ENCODE data around the gene QPCT.

The QPCT gene

DNA sequence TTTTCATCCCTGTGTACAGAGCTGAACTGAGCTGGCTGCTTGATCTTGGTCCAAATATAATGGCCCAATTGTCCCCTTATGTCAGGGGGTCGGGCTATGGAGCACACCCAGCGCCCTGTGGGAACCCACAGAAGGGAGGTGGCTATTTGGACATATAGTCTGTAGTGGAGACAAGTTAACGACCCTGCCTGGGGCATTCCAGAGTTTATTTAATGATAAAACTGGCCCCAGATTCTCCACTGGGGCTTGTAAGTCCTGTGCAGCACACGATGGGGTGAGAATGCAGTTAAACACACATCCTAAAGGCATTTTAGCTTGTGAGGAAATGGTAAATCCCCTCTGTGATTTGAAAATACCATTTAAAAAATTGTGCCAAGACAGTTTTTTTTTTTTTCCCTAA, 72.9 kb downstream of the QPCT start:
- H3K9me3 ChIP-seq (ENCODE audit: insufficient read depth, low read depth, low read length) = no peaks in the 10 kb centered on the region
- no peaks in the 10 kb centered on the region for H3K27me3 ChIP-seq (ENCODE audit: insufficient read depth, low read length)
- H3K36me3 ChIP-seq (ENCODE audit: insufficient read depth, low read length) = no peaks in the 10 kb centered on the region
- no peak overlapping the region for H3K4me3 ChIP-seq (ENCODE audit: low read length)
- 92% methylated on average over 4 of the region's 4 CpGs for WGBS
- no peak overlapping the region for H3K9ac ChIP-seq (ENCODE audit: low read depth, low read length)
- no peaks in the 10 kb centered on the region for H3K4me1 ChIP-seq (ENCODE audit: insufficient read depth, low read length)
- no peak overlapping the region for H3K27ac ChIP-seq (ENCODE audit: low read depth, low read length)

DNA sequence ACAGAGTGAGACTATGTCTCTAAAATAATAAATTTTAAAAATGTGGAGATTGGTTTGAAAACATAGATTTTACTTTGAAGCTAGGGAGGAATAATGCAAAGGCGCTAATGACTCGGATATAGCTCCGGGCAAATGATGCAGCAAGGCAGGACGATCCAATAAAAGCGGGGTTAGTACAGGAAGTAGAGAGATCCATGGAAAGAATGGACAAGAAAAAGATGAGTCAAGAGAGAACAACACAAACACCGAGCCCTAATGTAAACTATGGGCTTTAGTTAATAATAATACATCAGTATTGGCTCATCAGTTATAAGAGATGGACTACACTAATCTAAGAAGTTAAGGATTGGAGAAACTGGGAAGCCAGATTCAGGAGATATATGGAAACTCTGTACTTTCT, 74.5 kb downstream of the QPCT start:
- no peak overlapping the region for H3K4me3 ChIP-seq (ENCODE audit: low read length)
- no peaks in the 10 kb centered on the region for H3K9me3 ChIP-seq (ENCODE audit: insufficient read depth, low read depth, low read length)
- H3K27ac ChIP-seq (ENCODE audit: low read depth, low read length) = no peak overlapping the region
- no peak overlapping the region for H3K9ac ChIP-seq (ENCODE audit: low read depth, low read length)
- H3K27me3 ChIP-seq (ENCODE audit: insufficient read depth, low read length) = no peaks in the 10 kb centered on the region
- H3K4me1 ChIP-seq (ENCODE audit: insufficient read depth, low read length) = no peaks in the 10 kb centered on the region
- H3K36me3 ChIP-seq (ENCODE audit: insufficient read depth, low read length) = no peaks in the 10 kb centered on the region
- 95% methylated on average over 5 of the region's 6 CpGs for WGBS

DNA sequence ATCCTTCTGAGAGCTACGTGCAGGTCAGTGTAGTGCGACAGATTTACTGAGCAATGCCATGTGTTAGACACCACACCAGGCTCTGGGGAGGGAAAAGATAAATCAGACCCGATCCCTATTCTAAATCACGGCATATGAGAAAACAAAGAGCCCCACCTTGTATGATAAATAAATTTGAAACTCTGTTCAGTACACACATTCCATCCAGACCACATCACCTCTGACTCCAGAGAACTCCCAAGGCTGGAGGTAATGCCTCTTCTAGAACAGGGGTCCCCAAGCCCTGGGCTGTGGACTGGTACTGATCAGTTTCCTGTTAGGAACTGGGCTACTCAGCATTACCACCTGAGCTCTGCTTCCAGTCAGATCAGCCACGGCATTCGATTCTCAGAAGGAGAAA, 77.3 kb downstream of the QPCT start:
- H3K36me3 ChIP-seq (ENCODE audit: insufficient read depth, low read length) = no peaks in the 10 kb centered on the region
- no peaks in the 10 kb centered on the region for H3K4me1 ChIP-seq (ENCODE audit: insufficient read depth, low read length)
- H3K9me3 ChIP-seq (ENCODE audit: insufficient read depth, low read depth, low read length) = no peaks in the 10 kb centered on the region
- no peaks in the 10 kb centered on the region for H3K27me3 ChIP-seq (ENCODE audit: insufficient read depth, low read length)
- H3K4me3 ChIP-seq (ENCODE audit: low read length) = no peak overlapping the region
- no peak overlapping the region for H3K27ac ChIP-seq (ENCODE audit: low read depth, low read length)
- H3K9ac ChIP-seq (ENCODE audit: low read depth, low read length) = no peak overlapping the region
- 97% methylated on average over 6 of the region's 6 CpGs for WGBS

DNA sequence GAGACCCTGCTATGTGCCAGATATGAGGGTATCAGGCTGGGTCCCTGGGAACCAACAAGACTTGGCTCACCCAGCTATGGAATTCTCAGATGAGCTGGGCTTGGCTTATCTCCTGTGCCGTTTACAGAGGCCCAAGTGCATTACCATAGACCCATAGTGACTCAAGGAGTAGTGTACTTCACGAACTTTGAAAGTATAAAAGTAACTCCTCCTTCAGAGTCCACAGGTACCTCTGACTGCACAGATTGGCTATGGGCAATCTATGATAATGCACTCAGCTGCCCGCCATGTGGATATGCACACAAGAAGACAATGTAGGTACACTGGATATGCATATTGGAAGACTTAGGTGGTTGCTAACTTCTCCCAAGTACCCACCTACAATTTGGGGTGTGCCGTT, 78.4 kb downstream of the QPCT start:
- Histone ChIP-seq H3K4me1 (ENCODE audit: insufficient read depth, low read length) (no peaks in the 10 kb centered on the region), H3K36me3 (ENCODE audit: insufficient read depth, low read length) (no peaks in the 10 kb centered on the region), H3K9me3 (ENCODE audit: insufficient read depth, low read depth, low read length) (no peaks in the 10 kb centered on the region), H3K4me3 (ENCODE audit: low read length) (no peak overlapping the region), H3K9ac (ENCODE audit: low read depth, low read length) (no peak overlapping the region), H3K27ac (ENCODE audit: low read depth, low read length) (no peak overlapping the region), H3K27me3 (ENCODE audit: insufficient read depth, low read length) (no peaks in the 10 kb centered on the region)
- 76% methylated on average over 4 of the region's 4 CpGs for whole genome bisulfite sequencing

Measured in HUES64 (cell line).